Glutamatergic neuron (in vitro differentiated cells): ENCODE results near the gene FAM163A. TPM values are rescaled to one million over a fixed set of nuclear protein-coding genes. Genes with fewer than 3 reads are reported as not detected.

Experiments
- DNase-seq: peaks from one replicate; pipeline ENCODE4 v3.0.0; 2022
- H3K27ac Mint-ChIP-seq: one replicate; pipeline ENCODE4 v1.8.0; 2020; ENCODE audit warnings: mild to moderate bottlenecking, mixed read lengths, inconsistent platforms; ENCODE audit not compliant: unreplicated experiment
- H3K27me3 Mint-ChIP-seq: one replicate; pipeline ENCODE4 v1.8.0; 2020; ENCODE audit warnings: mild to moderate bottlenecking, moderate library complexity, mixed read lengths, inconsistent platforms; ENCODE audit not compliant: unreplicated experiment
- H3K36me3 Mint-ChIP-seq: one replicate; pipeline ENCODE4 v1.8.0; 2020; ENCODE audit warnings: mild to moderate bottlenecking, mixed read lengths, inconsistent platforms; ENCODE audit not compliant: unreplicated experiment
- H3K4me1 Mint-ChIP-seq: one replicate; pipeline ENCODE4 v1.8.0; 2020; ENCODE audit warnings: mild to moderate bottlenecking, low read depth, mixed read lengths, inconsistent platforms; ENCODE audit not compliant: unreplicated experiment
- H3K4me3 Mint-ChIP-seq: one replicate; pipeline ENCODE4 v1.8.0; 2020; ENCODE audit warnings: mild to moderate bottlenecking, mixed read lengths, inconsistent platforms; ENCODE audit not compliant: unreplicated experiment
- H3K9me3 Mint-ChIP-seq: one replicate; pipeline ENCODE4 v1.8.0; 2020; ENCODE audit warnings: mild to moderate bottlenecking, moderate library complexity, mixed read lengths, inconsistent platforms; ENCODE audit not compliant: unreplicated experiment
- total RNA-seq: library from RNA; stranded (reverse); fragmentation: NEBNext Ultra II Directional; extraction: Animal tissue kit (Norgen Biotek cat#: 25700); gene quantifications from one replicate; pipeline ENCODE4 v1.2.1, GENCODE V29; 2021; ENCODE audit not compliant: unreplicated experiment
- TF ChIP-seq, protein P1 (sequence below): fragments of 200-600 bp; sonication (generic); IDR thresholded peaks from one replicate; pipeline ENCODE4 v1.5.0; 2021; ENCODE audit not compliant: partially characterized antibody, unreplicated experiment

Gene FAM163A
- total RNA-seq, 1 donor from 2014 or later: not detected

DNA sequence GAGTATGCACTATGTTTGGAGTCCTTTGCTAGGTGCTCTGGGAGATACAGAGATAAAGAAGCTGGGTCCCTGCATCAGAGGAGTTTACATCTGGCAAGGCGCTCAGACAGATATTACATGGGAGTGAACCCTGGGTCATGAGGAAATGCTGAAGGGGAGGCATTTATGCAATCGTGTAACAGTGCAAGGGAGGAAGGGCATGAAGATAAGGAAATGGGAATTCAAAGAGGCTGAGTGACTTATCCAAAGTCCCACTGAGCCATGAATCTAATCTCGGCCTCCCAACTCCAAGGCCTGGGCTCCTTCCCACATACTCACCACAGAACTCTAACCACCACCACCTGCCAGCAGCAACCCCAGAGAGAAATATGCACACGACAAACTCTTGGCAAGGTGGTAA is 51.6 kb downstream of the FAM163A start:
- TF ChIP-seq, protein P1, sequence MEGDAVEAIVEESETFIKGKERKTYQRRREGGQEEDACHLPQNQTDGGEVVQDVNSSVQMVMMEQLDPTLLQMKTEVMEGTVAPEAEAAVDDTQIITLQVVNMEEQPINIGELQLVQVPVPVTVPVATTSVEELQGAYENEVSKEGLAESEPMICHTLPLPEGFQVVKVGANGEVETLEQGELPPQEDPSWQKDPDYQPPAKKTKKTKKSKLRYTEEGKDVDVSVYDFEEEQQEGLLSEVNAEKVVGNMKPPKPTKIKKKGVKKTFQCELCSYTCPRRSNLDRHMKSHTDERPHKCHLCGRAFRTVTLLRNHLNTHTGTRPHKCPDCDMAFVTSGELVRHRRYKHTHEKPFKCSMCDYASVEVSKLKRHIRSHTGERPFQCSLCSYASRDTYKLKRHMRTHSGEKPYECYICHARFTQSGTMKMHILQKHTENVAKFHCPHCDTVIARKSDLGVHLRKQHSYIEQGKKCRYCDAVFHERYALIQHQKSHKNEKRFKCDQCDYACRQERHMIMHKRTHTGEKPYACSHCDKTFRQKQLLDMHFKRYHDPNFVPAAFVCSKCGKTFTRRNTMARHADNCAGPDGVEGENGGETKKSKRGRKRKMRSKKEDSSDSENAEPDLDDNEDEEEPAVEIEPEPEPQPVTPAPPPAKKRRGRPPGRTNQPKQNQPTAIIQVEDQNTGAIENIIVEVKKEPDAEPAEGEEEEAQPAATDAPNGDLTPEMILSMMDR: no peak
- Mint-ChIP-seq H3K4me3 (no peak overlapping the region), H3K27me3 (peaks cover 9% of the 10 kb centered on the region), H3K27ac (no peak overlapping the region), H3K9me3 (peaks cover 2% of the 10 kb centered on the region), H3K4me1 (peaks cover 3% of the 10 kb centered on the region), H3K36me3 (peaks cover 4% of the 10 kb centered on the region)
- no peak for DNase-seq

DNA sequence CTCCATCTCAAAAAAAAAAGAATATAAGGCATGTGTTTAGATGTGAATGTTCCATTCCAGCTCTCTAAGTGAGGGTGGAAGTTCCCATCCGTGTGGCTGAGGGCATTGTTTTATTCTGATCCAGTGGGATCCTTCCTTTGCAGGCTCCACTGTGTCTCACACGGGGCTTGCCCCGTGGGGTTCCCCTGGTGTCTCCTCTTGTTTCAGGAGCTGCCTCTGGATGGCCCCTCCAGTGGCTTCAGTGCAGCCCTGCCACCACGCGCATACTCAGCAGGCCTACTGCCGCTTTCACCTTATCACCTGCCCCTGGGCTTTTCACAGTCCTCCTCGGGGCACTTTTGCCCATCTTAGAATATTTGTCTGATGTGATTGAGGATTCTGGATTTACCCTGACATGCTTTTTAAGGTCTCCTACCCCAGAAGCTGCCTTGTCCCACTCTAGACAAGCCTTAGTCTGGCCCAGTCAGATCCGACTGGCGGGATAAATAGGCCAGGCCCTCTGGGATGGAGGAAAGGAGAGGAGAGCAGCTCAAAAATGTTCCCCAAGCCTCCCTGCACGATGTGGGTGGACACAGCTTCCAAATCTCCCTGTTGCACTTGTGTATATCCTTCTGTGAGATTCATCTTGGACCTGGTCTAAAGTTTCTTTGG is 55.2 kb downstream of the FAM163A start:
- Mint-ChIP-seq H3K27ac (no peak overlapping the region), H3K27me3 (peaks cover 4% of the 10 kb centered on the region), H3K4me1 (no peaks in the 10 kb centered on the region), H3K4me3 (no peak overlapping the region), H3K36me3 (no peaks in the 10 kb centered on the region), H3K9me3 (peaks cover 1% of the 10 kb centered on the region)
- no peak for DNase-seq
- TF ChIP-seq, protein P1: no peak

DNA sequence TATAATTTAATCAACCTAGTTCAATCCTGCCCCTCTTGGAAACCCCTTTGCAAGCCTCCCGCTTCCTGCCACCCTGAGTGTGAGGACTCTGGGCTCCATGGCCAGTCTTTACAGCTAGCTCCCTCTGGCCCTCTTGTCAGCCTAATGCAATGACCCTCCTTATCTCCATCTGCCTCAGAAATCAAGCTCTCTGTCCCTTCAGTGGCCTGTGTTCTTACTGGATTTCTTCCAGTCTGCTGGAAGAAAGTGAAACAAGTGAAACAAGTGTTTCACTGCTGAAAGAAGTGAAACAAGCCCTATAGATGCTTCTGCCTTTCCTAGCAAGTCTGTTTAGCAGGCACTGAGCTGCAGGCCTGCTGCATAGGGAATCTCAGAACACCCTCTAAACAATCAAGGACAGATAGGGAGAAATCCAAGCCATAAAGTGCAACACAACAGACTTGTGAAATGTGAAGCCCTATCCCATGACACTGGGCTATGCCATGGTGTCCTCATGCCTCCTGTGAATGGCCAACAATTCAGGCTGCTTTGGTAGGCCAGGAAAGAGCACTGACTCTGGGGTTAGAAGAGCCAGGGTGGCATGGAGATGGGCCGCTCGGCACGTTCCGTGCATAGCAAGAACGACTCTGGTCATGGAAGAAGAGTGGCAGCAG is 55.9 kb downstream of the FAM163A start:
- peaks cover 2% of the 10 kb centered on the region for H3K9me3 Mint-ChIP-seq
- no peaks in the 10 kb centered on the region for H3K36me3 Mint-ChIP-seq
- H3K4me3 Mint-ChIP-seq: no peak overlapping the region
- H3K4me1 Mint-ChIP-seq: no peaks in the 10 kb centered on the region
- DNase-seq: no peak
- no peak overlapping the region for H3K27ac Mint-ChIP-seq
- peaks cover 5% of the 10 kb centered on the region for H3K27me3 Mint-ChIP-seq
- TF ChIP-seq, protein P1: no peak

DNA sequence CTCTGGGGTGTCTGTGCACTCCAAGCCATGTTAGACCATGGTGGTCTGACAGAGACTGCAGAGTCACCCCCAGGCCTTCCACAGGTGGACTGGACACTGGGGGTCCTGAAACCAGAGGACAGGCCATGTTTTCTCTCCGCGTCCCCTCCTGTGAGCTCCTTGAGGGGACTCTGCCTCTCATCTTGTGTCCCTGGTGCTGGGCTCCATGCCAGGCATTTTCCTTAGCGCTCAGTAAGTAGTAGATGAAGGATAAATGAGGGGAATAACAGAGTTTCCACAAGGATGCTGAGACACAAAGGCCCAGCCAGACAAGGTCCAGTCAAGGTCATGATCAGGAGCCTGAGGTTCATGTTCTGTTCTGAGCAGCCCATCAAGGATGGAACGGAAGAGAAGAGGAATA is 57.4 kb downstream of the FAM163A start:
- DNase-seq: no peak
- no peak overlapping the region for H3K27ac Mint-ChIP-seq
- H3K27me3 Mint-ChIP-seq: peaks cover 11% of the 10 kb centered on the region
- no peaks in the 10 kb centered on the region for H3K36me3 Mint-ChIP-seq
- H3K4me1 Mint-ChIP-seq: no peaks in the 10 kb centered on the region
- H3K9me3 Mint-ChIP-seq: peaks cover 3% of the 10 kb centered on the region
- no peak overlapping the region for H3K4me3 Mint-ChIP-seq
- TF ChIP-seq, protein P1: no peak

DNA sequence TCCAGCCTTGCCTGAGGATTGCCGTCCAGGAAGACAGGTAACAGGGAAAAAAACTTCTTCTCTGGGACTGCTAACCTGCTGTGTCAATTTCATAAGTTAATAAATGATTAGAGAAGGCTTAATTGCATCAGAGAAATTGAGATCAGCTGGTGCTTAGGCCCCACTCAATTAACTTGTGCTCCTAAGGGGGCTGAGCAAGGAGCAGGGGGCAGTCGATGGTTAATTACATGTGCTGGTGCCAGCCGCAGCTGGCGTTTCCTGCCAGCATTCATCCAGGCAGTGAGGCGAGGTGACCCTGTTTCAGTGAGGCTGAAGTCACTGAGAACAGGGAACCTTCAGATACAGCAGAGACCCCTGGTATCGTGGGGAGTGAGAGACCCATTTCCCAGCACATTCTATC is 60.0 kb downstream of the FAM163A start:
- TF ChIP-seq, protein P1: no peak
- Mint-ChIP-seq H3K9me3 (peaks cover 3% of the 10 kb centered on the region), H3K36me3 (no peaks in the 10 kb centered on the region), H3K4me1 (peaks cover 6% of the 10 kb centered on the region), H3K27ac (no peak overlapping the region), H3K4me3 (no peak overlapping the region), H3K27me3 (peaks cover 11% of the 10 kb centered on the region)
- no peak for DNase-seq
